Kidney epithelial cell (primary cell): Measurements from ENCODE around the gene DOCK10. TPM values are rescaled to one million over a fixed set of nuclear protein-coding genes. Genes with fewer than 3 reads are reported as not detected.

Experiments
- DNase-seq: peaks from one replicate; pipeline ENCODE4 v3.0.0-alpha.2; 2010; ENCODE audit warnings: low read depth
- H3K27me3 ChIP-seq: 2 replicates; pipeline ENCODE4 v1.6.0; 2011; ENCODE audit warnings: low read length; ENCODE audit not compliant: control insufficient read depth, insufficient read depth
- H3K36me3 ChIP-seq: 2 replicates; pipeline ENCODE4 v1.5.1; 2011; ENCODE audit warnings: low read length; ENCODE audit not compliant: control insufficient read depth, insufficient read depth
- H3K4me3 ChIP-seq: 2 replicates; pipeline ENCODE4 v1.5.1; 2011; ENCODE audit warnings: low read depth, mild to moderate bottlenecking, control low read depth, low read length
- total RNA-seq: library from RNA; depleted of rRNA; stranded (reverse); fragments of >200 nt; gene quantifications from 2 replicates; pipeline ENCODE4 v1.2.3, GENCODE V29; 2015
- TF ChIP-seq, protein P1 (sequence below): IDR thresholded peaks from 2 replicates; pipeline ENCODE4 v1.5.1; 2011; ENCODE audit warnings: mild to moderate bottlenecking, moderate library complexity, low read length, control low read depth, inconsistent platforms; ENCODE audit not compliant: insufficient read depth, poor library complexity, severe bottlenecking

The DOCK10 gene
- total RNA-seq, 1 donor from 2014 or later, result 5.0 TPM

DNA sequence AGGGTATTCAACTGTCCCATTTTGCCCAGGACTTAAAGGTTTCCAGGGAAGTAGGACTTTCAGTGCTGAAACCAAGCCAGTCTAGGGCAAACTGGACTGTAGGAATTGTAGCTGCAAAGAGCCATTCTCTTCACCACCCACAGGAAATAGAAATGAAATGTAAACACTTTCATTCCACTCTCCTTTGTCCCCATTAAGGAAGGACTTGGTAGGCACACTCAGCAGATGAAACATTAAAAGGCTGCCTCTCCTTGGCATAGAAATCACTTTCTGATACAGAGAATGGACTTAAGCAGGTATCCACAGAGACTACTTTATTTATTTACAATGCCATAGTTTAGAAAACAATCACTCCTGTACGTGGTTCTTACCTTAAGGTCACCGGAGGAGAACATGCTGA lies 223.2 kb downstream of the DOCK10 start:
- DNase-seq, result no peak
- TF ChIP-seq, protein P1, sequence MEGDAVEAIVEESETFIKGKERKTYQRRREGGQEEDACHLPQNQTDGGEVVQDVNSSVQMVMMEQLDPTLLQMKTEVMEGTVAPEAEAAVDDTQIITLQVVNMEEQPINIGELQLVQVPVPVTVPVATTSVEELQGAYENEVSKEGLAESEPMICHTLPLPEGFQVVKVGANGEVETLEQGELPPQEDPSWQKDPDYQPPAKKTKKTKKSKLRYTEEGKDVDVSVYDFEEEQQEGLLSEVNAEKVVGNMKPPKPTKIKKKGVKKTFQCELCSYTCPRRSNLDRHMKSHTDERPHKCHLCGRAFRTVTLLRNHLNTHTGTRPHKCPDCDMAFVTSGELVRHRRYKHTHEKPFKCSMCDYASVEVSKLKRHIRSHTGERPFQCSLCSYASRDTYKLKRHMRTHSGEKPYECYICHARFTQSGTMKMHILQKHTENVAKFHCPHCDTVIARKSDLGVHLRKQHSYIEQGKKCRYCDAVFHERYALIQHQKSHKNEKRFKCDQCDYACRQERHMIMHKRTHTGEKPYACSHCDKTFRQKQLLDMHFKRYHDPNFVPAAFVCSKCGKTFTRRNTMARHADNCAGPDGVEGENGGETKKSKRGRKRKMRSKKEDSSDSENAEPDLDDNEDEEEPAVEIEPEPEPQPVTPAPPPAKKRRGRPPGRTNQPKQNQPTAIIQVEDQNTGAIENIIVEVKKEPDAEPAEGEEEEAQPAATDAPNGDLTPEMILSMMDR, result no peak
- H3K4me3 ChIP-seq, result no peak overlapping the region
- H3K36me3 ChIP-seq, result no peaks in the 10 kb centered on the region
- no peaks in the 10 kb centered on the region for H3K27me3 ChIP-seq

- Histone ChIP-seq H3K4me3 (no peak overlapping the region), H3K27me3 (no peaks in the 10 kb centered on the region), H3K36me3 (no peaks in the 10 kb centered on the region)
- TF ChIP-seq, protein P1, result no peak
- no peak for DNase-seq
These were observed 224.6 kb downstream of the DOCK10 start for GRCh38 chr2:224817676-224818075.

DNA sequence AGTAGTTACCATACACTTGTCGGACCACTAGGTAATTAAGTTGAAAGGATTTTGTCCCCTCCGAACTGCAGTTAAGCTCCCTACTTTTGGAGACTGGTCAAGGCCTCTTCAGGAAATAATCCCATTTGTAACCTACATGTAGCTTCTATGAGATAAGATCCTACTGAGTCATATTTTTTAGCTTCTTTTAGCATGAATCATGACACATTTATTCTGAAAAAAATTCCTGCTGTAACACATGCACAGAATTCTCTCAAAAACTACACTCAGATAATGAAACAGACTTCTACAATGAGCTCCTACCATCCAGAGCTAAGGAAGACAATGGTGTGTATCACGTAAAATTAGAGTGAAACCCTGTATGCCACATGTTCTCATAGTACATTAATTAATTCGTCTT lies 225.5 kb downstream of the DOCK10 start:
- Histone ChIP-seq H3K4me3 (no peak overlapping the region), H3K36me3 (no peaks in the 10 kb centered on the region), H3K27me3 (no peaks in the 10 kb centered on the region)
- TF ChIP-seq, protein P1, result no peak
- DNase-seq, result peak; percentile 64

DNA sequence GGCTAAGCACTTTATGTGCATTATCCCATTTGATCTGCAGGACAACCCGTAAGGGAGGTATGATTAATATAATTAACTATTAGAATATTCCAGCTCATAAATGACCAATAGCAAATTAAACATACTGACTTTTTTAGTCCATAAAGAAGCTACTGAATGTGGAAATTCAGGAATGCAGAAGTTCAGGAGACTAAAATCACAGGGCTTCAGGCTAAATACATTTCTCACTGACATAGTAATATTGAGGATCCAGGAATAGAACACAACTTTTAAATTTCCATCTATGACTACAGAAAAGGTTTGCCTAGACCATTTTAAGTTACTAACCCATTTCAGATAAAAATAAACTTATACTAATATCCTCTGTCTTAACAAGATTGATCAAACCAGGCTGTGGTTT lies 228.7 kb downstream of the DOCK10 start:
- TF ChIP-seq, protein P1, result no peak
- no peaks in the 10 kb centered on the region for H3K36me3 ChIP-seq

GRCh38 chr2:224807153-224807964 lies 234.9 kb downstream of the DOCK10 start:
- no peaks in the 10 kb centered on the region for H3K27me3 ChIP-seq
- TF ChIP-seq, protein P1, result peak; percentile 7
- no peaks in the 10 kb centered on the region for H3K36me3 ChIP-seq
- H3K4me3 ChIP-seq, result no peak overlapping the region
- DNase-seq, result no peak

More for the DNA sequence above, 228.7 kb downstream of the DOCK10 start:
- Histone ChIP-seq H3K27me3 (no peaks in the 10 kb centered on the region), H3K4me3 (no peak overlapping the region)
- no peak for DNase-seq

- DNase-seq, result no peak
- Histone ChIP-seq H3K36me3 (no peaks in the 10 kb centered on the region), H3K27me3 (no peaks in the 10 kb centered on the region), H3K4me3 (no peak overlapping the region)
- TF ChIP-seq, protein P1, result no peak
These were observed 238.3 kb downstream of the DOCK10 start for GRCh38 chr2:224803930-224804329.
